SK-N-SH (cell line): ENCODE measurements around the gene TRAPPC2B. TPM values are rescaled to one million over a fixed set of nuclear protein-coding genes. Genes with fewer than 3 reads are reported as not detected.

ENCODE experiments used
- CTCF ChIA-PET: fragments of 300-600, 350-600 bp; formaldehyde crosslinking; extraction: SDS; loops from one replicate; lab custom pipeline; 2021; lab: Yijun Ruan, JAX
- POLR2A ChIA-PET: fragments of 350-600 bp; sonication (Branson Sonifier 250); formaldehyde crosslinking; extraction: SDS; loops from one replicate; lab custom pipeline; 2020; ENCODE audit warnings: antibody characterized with exemption, inconsistent platforms; lab: Yijun Ruan, JAX
- DNase-seq: peaks from one replicate; pipeline ENCODE4 v3.0.0; 2012
- H2AFZ ChIP-seq: fragments of 200-600 bp; sonication (generic); 2 replicates; pipeline ENCODE4 v1.8.1; 2016; ENCODE audit warnings: antibody characterized with exemption, mild to moderate bottlenecking, low read depth
- H3F3A ChIP-seq: fragments of 200-600 bp; sonication (generic); replicated peaks from 2 replicates; pipeline ENCODE3; 2016; ENCODE audit warnings: antibody characterized with exemption, mild to moderate bottlenecking; ENCODE audit not compliant: insufficient read depth
- H3K27ac ChIP-seq, 2 experiments: fragments of 200-500 bp in 1 of 2; fragments of 200-600 bp in 1 of 2; sonication (Bioruptor generic) in 1 of 2; sonication (generic), shearing (Covaris generic) in 1 of 2; 2 replicates each; pipeline versions ENCODE4 v1.5.1 to v1.6.1; 2014 to 2016; ENCODE audit warnings: low read depth in 2 of 2, inconsistent platforms in 1 of 2, low read length in 1 of 2, mild to moderate bottlenecking in 1 of 2, mixed read lengths in 1 of 2
- H3K27me3 ChIP-seq: fragments of 200-600 bp; sonication (generic), shearing (Covaris generic); 2 replicates; pipeline ENCODE4 v1.6.1; 2016; ENCODE audit warnings: mixed run types; ENCODE audit not compliant: insufficient read depth
- H3K36me3 ChIP-seq, 2 experiments: fragments of 200-500 bp in 1 of 2; fragments of 200-600 bp in 1 of 2; sonication (Bioruptor generic) in 1 of 2; sonication (generic) in 1 of 2; replicated peaks in 1 of 2; 2 replicates each; pipeline versions ENCODE3 to v1.5.1; 2014 to 2016; ENCODE audit warnings: low read length in 1 of 2, mild to moderate bottlenecking in 1 of 2; ENCODE audit not compliant: insufficient read depth in 2 of 2, control insufficient read depth in 1 of 2
- H3K4me1 ChIP-seq, 2 experiments: fragments of 200-500 bp in 1 of 2; fragments of 200-600 bp in 1 of 2; sonication (Bioruptor generic) in 1 of 2; sonication (generic), shearing (Covaris generic) in 1 of 2; 2 replicates each; pipeline versions ENCODE4 v1.5.1 to v1.6.1; 2014 to 2016; ENCODE audit warnings: low read depth in 1 of 2, low read length in 1 of 2, mixed run types in 1 of 2; ENCODE audit not compliant: insufficient read depth in 2 of 2, control insufficient read depth in 1 of 2
- H3K4me2 ChIP-seq: fragments of 200-600 bp; sonication (generic), shearing (Covaris generic); 2 replicates; pipeline ENCODE4 v1.6.1; 2017; ENCODE audit warnings: mixed run types
- H3K4me3 ChIP-seq, 2 experiments: fragments of 200-500 bp in 1 of 2; fragments of 200-600 bp in 1 of 2; sonication (Bioruptor generic) in 1 of 2; sonication (generic), shearing (Covaris generic) in 1 of 2; 2 replicates each; pipeline versions ENCODE4 v1.5.1 to v1.8.1; 2014 to 2016; ENCODE audit warnings: low read depth in 2 of 2, inconsistent platforms in 1 of 2, low read length in 1 of 2, mild to moderate bottlenecking in 1 of 2, mixed read lengths in 1 of 2, moderate library complexity in 1 of 2
- H3K79me2 ChIP-seq: fragments of 200-600 bp; sonication (generic); 2 replicates; pipeline ENCODE4 v1.8.1; 2017; ENCODE audit warnings: mild to moderate bottlenecking; ENCODE audit not compliant: insufficient read depth
- H3K9ac ChIP-seq: fragments of 200-600 bp; sonication (generic); 2 replicates; pipeline ENCODE4 v1.6.1; 2017; ENCODE audit warnings: mixed run types
- H3K9me2 ChIP-seq: fragments of 200-600 bp; sonication (generic); 2 replicates; pipeline ENCODE4 v1.6.1; 2017; ENCODE audit warnings: mixed run types
- H3K9me3 ChIP-seq: fragments of 200-600 bp; sonication (generic); 2 replicates; pipeline ENCODE4 v1.6.1; 2017; ENCODE audit warnings: mixed run types, mild to moderate bottlenecking, moderate library complexity
- H4K20me1 ChIP-seq: fragments of 200-600 bp; sonication (generic); 2 replicates; pipeline ENCODE4 v1.6.1; 2017; ENCODE audit warnings: mild to moderate bottlenecking, mixed run types; ENCODE audit not compliant: insufficient read depth
- CHD2 ChIP-seq: fragments of 150-350 bp; IDR thresholded peaks from 2 replicates; pipeline ENCODE4 v1.6.1; 2018; ENCODE audit warnings: low read length; ENCODE audit not compliant: partially characterized antibody
- ELF1 ChIP-seq: IDR thresholded peaks from 2 replicates; pipeline ENCODE4 v1.4.0; 2012
- GABPA ChIP-seq: IDR thresholded peaks from 2 replicates; pipeline ENCODE4 v1.4.0; 2012; ENCODE audit warnings: low read depth, mild to moderate bottlenecking
- MXI1 ChIP-seq: IDR thresholded peaks from 2 replicates; pipeline ENCODE4 v1.6.1; 2012; ENCODE audit warnings: mild to moderate bottlenecking, low read depth, low read length, improper control_type of control experiment
- POLR2AphosphoS5 ChIP-seq: IDR thresholded peaks from 2 replicates; pipeline ENCODE4 v1.6.1; 2012; ENCODE audit warnings: low read depth, low read length
- RAD21 ChIP-seq: IDR thresholded peaks from 2 replicates; pipeline ENCODE4 v1.6.1; 2012; ENCODE audit warnings: mild to moderate bottlenecking, low read length
- SIN3A ChIP-seq: IDR thresholded peaks from 2 replicates; pipeline ENCODE4 v1.6.1; 2012; ENCODE audit warnings: low read depth, mild to moderate bottlenecking, low read length, moderate library complexity, borderline replicate concordance
- TAF1 ChIP-seq: IDR thresholded peaks from 2 replicates; pipeline ENCODE4 v1.6.1; 2012; ENCODE audit warnings: low read depth, mild to moderate bottlenecking, low read length, moderate library complexity, borderline replicate concordance
- TCF12 ChIP-seq: IDR thresholded peaks from 2 replicates; pipeline ENCODE4 v1.4.0; 2012
- TEAD4 ChIP-seq: IDR thresholded peaks from 2 replicates; pipeline ENCODE4 v1.4.0; 2012; ENCODE audit warnings: mild to moderate bottlenecking, borderline replicate concordance; ENCODE audit not compliant: insufficient read depth
- YY1 ChIP-seq: IDR thresholded peaks from 2 replicates; pipeline ENCODE4 v1.4.0; 2012; ENCODE audit warnings: low read depth, mild to moderate bottlenecking
- WGBS: methylation state at CpG from one replicate; pipeline ENCODE4 v1.1.6; 2017; ENCODE audit warnings: low lambda C conversion rate; 5-methylcytosine and 5-hydroxymethylcytosine counted together
- polyA plus RNA-seq, 3 experiments: library from polyadenylated mRNA; depleted of rRNA; stranded (reverse); fragments of >200 nt; gene quantifications; 2 replicates each; pipeline ENCODE4 v1.2.3, GENCODE V29; 2012
- TF ChIP-seq, protein P1 (sequence below): IDR thresholded peaks from 2 replicates; pipeline ENCODE4 v1.4.0; 2012; ENCODE audit warnings: low read depth, borderline replicate concordance
- TF ChIP-seq, protein P2 (sequence below): IDR thresholded peaks from 2 replicates; pipeline ENCODE4; 2012
- TF ChIP-seq, protein P3 (sequence below): fragments of 150-350 bp; IDR thresholded peaks from 2 replicates; pipeline ENCODE4 v1.6.1; 2016; ENCODE audit warnings: mild to moderate bottlenecking, low read depth, low read length
- TF ChIP-seq, protein P4 (sequence below): IDR thresholded peaks from 2 replicates; pipeline ENCODE4 v1.4.0; 2012; ENCODE audit warnings: low read depth
- TF ChIP-seq, protein P5 (sequence below): IDR thresholded peaks from 2 replicates; pipeline ENCODE4 v1.4.0; 2012; ENCODE audit warnings: low read depth, borderline replicate concordance

TRAPPC2B gene
- polyA plus RNA-seq, 1 of the 3 experiments (the other 2 are of a cell fraction) = 21.0 TPM

DNA sequence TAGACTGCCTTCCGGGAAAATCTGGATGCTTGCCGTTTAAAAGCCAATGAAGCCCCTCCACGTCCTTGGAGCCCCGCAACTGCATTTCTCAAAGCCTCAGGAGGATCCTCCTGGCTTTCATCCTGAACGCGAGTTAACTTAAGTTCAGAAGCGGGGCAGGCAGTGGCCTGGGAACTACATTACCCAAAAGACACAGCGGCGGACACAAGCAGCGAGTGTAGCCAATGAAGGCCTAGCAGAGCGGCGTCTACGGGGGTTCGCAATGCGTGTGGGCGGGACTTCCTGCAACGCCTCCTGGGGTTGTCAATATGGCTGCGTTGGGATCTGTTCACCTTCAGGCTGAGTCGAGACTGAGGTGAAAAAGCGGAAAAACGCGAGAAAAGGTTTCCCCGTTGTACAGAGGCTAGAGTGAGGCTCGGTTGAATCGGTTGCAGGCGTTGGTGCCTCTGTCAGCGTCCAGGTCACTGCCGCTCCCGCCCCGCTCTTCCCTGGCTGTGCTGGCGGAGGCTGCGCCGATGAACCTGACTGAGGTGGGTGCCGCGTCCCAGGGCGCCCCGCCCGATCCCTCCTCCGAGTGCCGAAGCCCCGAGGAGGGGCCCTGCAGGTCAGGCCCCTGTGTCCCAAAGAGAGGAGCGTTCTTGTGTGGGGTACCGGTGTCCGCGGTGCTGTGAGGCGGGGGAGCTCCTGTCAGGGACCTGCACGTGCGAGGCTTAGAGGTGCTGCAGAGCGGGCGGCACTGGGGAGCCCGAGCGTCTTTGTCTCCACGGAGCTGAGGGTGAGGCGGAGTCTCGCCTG is 47.7 kb downstream of the TRAPPC2B start, which contains the start of gene ZNF17:
TSS of gene ZNF17 (plus strand) at position 285 of the 795 bp plus-strand sequence. CDS start 2,455 bp downstream, outside the sequence.
- H3K9ac ChIP-seq = peak within 1 kb of the TSS; percentile 75
- TF ChIP-seq RAD21 (no peak), SIN3A (no peak), TAF1 (peak; percentile 70; the same call in 1 of the 2 replicates), GABPA (peak; percentile 94), ELF1 (peak; percentile 43; the same call in 1 of the 2 replicates), CHD2 (peak; percentile 93), POLR2AphosphoS5 (no peak; the same call in 1 of the 2 replicates), TEAD4 (no peak), TCF12 (no peak), YY1 (peak; percentile 96), MXI1 (peak; percentile 84)
- TF ChIP-seq, protein P1, sequence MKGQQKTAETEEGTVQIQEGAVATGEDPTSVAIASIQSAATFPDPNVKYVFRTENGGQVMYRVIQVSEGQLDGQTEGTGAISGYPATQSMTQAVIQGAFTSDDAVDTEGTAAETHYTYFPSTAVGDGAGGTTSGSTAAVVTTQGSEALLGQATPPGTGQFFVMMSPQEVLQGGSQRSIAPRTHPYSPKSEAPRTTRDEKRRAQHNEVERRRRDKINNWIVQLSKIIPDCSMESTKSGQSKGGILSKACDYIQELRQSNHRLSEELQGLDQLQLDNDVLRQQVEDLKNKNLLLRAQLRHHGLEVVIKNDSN = peak; percentile 26; the same call in 1 of the 2 replicates
- TF ChIP-seq, protein P2, sequence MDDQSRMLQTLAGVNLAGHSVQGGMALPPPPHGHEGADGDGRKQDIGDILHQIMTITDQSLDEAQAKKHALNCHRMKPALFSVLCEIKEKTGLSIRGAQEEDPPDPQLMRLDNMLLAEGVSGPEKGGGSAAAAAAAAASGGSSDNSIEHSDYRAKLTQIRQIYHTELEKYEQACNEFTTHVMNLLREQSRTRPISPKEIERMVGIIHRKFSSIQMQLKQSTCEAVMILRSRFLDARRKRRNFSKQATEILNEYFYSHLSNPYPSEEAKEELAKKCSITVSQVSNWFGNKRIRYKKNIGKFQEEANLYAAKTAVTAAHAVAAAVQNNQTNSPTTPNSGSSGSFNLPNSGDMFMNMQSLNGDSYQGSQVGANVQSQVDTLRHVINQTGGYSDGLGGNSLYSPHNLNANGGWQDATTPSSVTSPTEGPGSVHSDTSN = peak; percentile 99
- TF ChIP-seq, protein P3, sequence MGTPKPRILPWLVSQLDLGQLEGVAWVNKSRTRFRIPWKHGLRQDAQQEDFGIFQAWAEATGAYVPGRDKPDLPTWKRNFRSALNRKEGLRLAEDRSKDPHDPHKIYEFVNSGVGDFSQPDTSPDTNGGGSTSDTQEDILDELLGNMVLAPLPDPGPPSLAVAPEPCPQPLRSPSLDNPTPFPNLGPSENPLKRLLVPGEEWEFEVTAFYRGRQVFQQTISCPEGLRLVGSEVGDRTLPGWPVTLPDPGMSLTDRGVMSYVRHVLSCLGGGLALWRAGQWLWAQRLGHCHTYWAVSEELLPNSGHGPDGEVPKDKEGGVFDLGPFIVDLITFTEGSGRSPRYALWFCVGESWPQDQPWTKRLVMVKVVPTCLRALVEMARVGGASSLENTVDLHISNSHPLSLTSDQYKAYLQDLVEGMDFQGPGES = peak; percentile 59; the same call in 1 of the 2 replicates
- TF ChIP-seq, protein P4, sequence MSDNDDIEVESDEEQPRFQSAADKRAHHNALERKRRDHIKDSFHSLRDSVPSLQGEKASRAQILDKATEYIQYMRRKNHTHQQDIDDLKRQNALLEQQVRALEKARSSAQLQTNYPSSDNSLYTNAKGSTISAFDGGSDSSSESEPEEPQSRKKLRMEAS = 0 out of 2 replicates have a peak, but pooled peaks have one; percentile 17
- TF ChIP-seq, protein P5, sequence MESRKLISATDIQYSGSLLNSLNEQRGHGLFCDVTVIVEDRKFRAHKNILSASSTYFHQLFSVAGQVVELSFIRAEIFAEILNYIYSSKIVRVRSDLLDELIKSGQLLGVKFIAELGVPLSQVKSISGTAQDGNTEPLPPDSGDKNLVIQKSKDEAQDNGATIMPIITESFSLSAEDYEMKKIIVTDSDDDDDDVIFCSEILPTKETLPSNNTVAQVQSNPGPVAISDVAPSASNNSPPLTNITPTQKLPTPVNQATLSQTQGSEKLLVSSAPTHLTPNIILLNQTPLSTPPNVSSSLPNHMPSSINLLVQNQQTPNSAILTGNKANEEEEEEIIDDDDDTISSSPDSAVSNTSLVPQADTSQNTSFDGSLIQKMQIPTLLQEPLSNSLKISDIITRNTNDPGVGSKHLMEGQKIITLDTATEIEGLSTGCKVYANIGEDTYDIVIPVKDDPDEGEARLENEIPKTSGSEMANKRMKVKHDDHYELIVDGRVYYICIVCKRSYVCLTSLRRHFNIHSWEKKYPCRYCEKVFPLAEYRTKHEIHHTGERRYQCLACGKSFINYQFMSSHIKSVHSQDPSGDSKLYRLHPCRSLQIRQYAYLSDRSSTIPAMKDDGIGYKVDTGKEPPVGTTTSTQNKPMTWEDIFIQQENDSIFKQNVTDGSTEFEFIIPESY = peak; percentile 64; the same call in 1 of the 2 replicates
- TF ChIP-seq, all 33 proteins: peak for 11
- H3F3A ChIP-seq = no peaks in the 10 kb centered on the region
- CTCF ChIA-PET = interaction anchor here (1.0 to 1.2 kb wide), 2 partner anchors 59 to 744 kb away, joined by 3 read pairs; no protein-coding TSS in a partner anchor
- H3K4me2 ChIP-seq = peak within 1 kb of the TSS; percentile 98
- H3K4me3 ChIP-seq = peak within 1 kb of the TSS; percentile 73 to 91
- peaks cover 6 to 11% of the 10 kb centered on the region in 2 experiments for H3K36me3 ChIP-seq
- H3K9me2 ChIP-seq = no peaks in the 10 kb centered on the region
- peaks cover 0 to 14% of the 10 kb centered on the region in 2 experiments; a peak in 1 of 4 replicates for H3K4me1 ChIP-seq
- peak within 1 kb of the TSS in 1 of 2 experiments; percentile 51; a peak in 2 of 4 replicates for H3K27ac ChIP-seq
- peak; percentile 93 for DNase-seq
- H3K27me3 ChIP-seq = no peaks in the 10 kb centered on the region
- POLR2A ChIA-PET = interaction anchor here (0.6 kb wide), 1 partner anchor 26 kb away, joined by 3 read pairs; no protein-coding TSS in a partner anchor
- H4K20me1 ChIP-seq = no peaks in the 10 kb centered on the region
- peak within 1 kb of the TSS; percentile 74 for H2AFZ ChIP-seq
- no peaks in the 10 kb centered on the region for H3K9me3 ChIP-seq
- 1% methylated on average over 36 of the region's 55 CpGs for WGBS
- H3K79me2 ChIP-seq = peaks cover 40% of the 10 kb centered on the region

Other genes starting within 250 kb of the TRAPPC2B start
- not detected in 2 replicates for gene USP29, start 243.6 kb upstream of the TRAPPC2B start, polyA plus RNA-seq (2012; rRNA removed)
- not detected in 2 replicates for gene ZIM3, start 218.3 kb upstream of the TRAPPC2B start, polyA plus RNA-seq (2012; rRNA removed)
- gene DUXA, start 196.1 kb upstream of the TRAPPC2B start, polyA plus RNA-seq (2012; rRNA removed) = not detected in 2 replicates
- 8.6 and 8.8 TPM in 2 replicates for gene ZNF264, start 172.1 kb upstream of the TRAPPC2B start, polyA plus RNA-seq (2012; rRNA removed)
- 1.2 and 1.5 TPM in 2 replicates for gene AURKC, start 132.5 kb upstream of the TRAPPC2B start, polyA plus RNA-seq (2012; rRNA removed)
- gene ZNF805, start 122.9 kb upstream of the TRAPPC2B start, polyA plus RNA-seq (2012; rRNA removed) = 1.5 and 2.5 TPM in 2 replicates
- 2.4 and 4.3 TPM in 2 replicates for gene ZNF460, start 83.1 kb upstream of the TRAPPC2B start, polyA plus RNA-seq (2012; rRNA removed)
- gene ZNF543, start 43.1 kb upstream of the TRAPPC2B start, polyA plus RNA-seq (2012; rRNA removed) = 1.2 and 1.7 TPM in 2 replicates
- gene ZNF304, start 12.3 kb upstream of the TRAPPC2B start, polyA plus RNA-seq (2012; rRNA removed) = 2.5 and 3.7 TPM in 2 replicates
- 1.5 and 1.7 TPM in 2 replicates for gene ZNF547, start within 50 bp of the TRAPPC2B start, polyA plus RNA-seq (2012; rRNA removed)
- 6.8 and 7.7 TPM in 2 replicates for gene ZNF548, start 26.3 kb downstream of the TRAPPC2B start, polyA plus RNA-seq (2012; rRNA removed)
- gene ZNF17, start 47.6 kb downstream of the TRAPPC2B start, polyA plus RNA-seq (2012; rRNA removed) = 3.9 and 5.0 TPM in 2 replicates
- gene ZNF749, start 71.8 kb downstream of the TRAPPC2B start, polyA plus RNA-seq (2012; rRNA removed) = 12.6 and 14.9 TPM in 2 replicates
- gene VN1R1, start 93.6 kb downstream of the TRAPPC2B start, polyA plus RNA-seq (2012; rRNA removed) = 0.03 and 0.06 TPM in 2 replicates
- gene ZNF772, start 114.0 kb downstream of the TRAPPC2B start, polyA plus RNA-seq (2012; rRNA removed) = 0.99 and 1.2 TPM in 2 replicates
- gene ZNF419, start 124.2 kb downstream of the TRAPPC2B start, polyA plus RNA-seq (2012; rRNA removed) = 7.8 and 10.4 TPM in 2 replicates
- gene ZNF773, start 136.4 kb downstream of the TRAPPC2B start, polyA plus RNA-seq (2012; rRNA removed) = 6.6 and 9.0 TPM in 2 replicates
- 2.4 and 3.3 TPM in 2 replicates for gene ZNF549, start 163.8 kb downstream of the TRAPPC2B start, polyA plus RNA-seq (2012; rRNA removed)
- 5.7 and 7.1 TPM in 2 replicates for gene ZNF550, start 196.3 kb downstream of the TRAPPC2B start, polyA plus RNA-seq (2012; rRNA removed)
- 2.0 and 2.8 TPM in 2 replicates for gene ZNF416, start 215.4 kb downstream of the TRAPPC2B start, polyA plus RNA-seq (2012; rRNA removed)
- gene ZIK1, start 220.6 kb downstream of the TRAPPC2B start, polyA plus RNA-seq (2012; rRNA removed) = 2.1 and 2.4 TPM in 2 replicates
- gene ZNF530, start 236.3 kb downstream of the TRAPPC2B start, polyA plus RNA-seq (2012; rRNA removed) = 4.4 and 4.6 TPM in 2 replicates